WERI-Rb-1 (cell line): Measurements from ENCODE around the gene ABCB4.

Experiments
- DNase-seq: peaks from one replicate; pipeline ENCODE4 v3.0.0-alpha.2; 2020
- H3K27ac ChIP-seq: fragments of 250-450 bp; sonication (Bioruptor Pico); 2 replicates; pipeline ENCODE4 v1.5.1; 2020; ENCODE audit warnings: mild to moderate bottlenecking, moderate library complexity
- H3K27me3 ChIP-seq: fragments of 250-450 bp; sonication (Bioruptor Pico); 2 replicates; pipeline ENCODE4 v1.5.1; 2021; ENCODE audit warnings: mild to moderate bottlenecking, low read depth, moderate library complexity; ENCODE audit not compliant: insufficient read depth, severe bottlenecking
- H3K36me3 ChIP-seq: fragments of 250-450 bp; sonication (Bioruptor Pico); 2 replicates; pipeline ENCODE4 v1.5.1; 2020; ENCODE audit warnings: mild to moderate bottlenecking, moderate library complexity
- H3K4me3 ChIP-seq: 2 replicates; pipeline ENCODE4 v1.5.1; 2011; ENCODE audit warnings: low read depth, mild to moderate bottlenecking, control low read depth, low read length
- H3K9me3 ChIP-seq: fragments of 250-450 bp; sonication (Bioruptor Pico); 2 replicates; pipeline ENCODE4 v1.5.1; 2021; ENCODE audit warnings: mild to moderate bottlenecking, moderate library complexity; ENCODE audit not compliant: severe bottlenecking
- CTCF ChIP-seq: IDR thresholded peaks from 2 replicates; pipeline ENCODE4 v1.5.1; 2011; ENCODE audit warnings: low read depth, mild to moderate bottlenecking, control low read depth, inconsistent platforms, low read length

Gene ABCB4

GRCh38 chr7:87375662-87376435 lies 99.6 kb downstream of the ABCB4 start:
- no peak for TF ChIP-seq CTCF
- no peak overlapping the region for H3K27ac ChIP-seq
- no peaks in the 10 kb centered on the region for H3K9me3 ChIP-seq
- no peaks in the 10 kb centered on the region for H3K27me3 ChIP-seq
- H3K36me3 ChIP-seq, result peaks cover under 1% of the 10 kb centered on the region; the same call in 1 of the 2 replicates
- no peak for DNase-seq
- H3K4me3 ChIP-seq, result no peak overlapping the region

GRCh38 chr7:87370660-87371180 lies 104.8 kb downstream of the ABCB4 start:
- Histone ChIP-seq H3K4me3 (no peak overlapping the region), H3K9me3 (no peaks in the 10 kb centered on the region), H3K36me3 (peaks cover 4% of the 10 kb centered on the region; the same call in 1 of the 2 replicates), H3K27me3 (no peaks in the 10 kb centered on the region), H3K27ac (no peak overlapping the region)
- TF ChIP-seq CTCF, result no peak
- DNase-seq, result no peak

GRCh38 chr7:87369216-87369615 lies 106.3 kb downstream of the ABCB4 start:
- Histone ChIP-seq H3K27me3 (no peaks in the 10 kb centered on the region), H3K36me3 (peaks cover 4% of the 10 kb centered on the region; the same call in 1 of the 2 replicates), H3K9me3 (no peaks in the 10 kb centered on the region), H3K27ac (no peak overlapping the region), H3K4me3 (no peak overlapping the region)
- TF ChIP-seq CTCF, result no peak
- no peak for DNase-seq

- H3K27ac ChIP-seq, result no peak overlapping the region
- H3K36me3 ChIP-seq, result peaks cover 2% of the 10 kb centered on the region
- no peak for DNase-seq
- H3K9me3 ChIP-seq, result no peaks in the 10 kb centered on the region
- no peaks in the 10 kb centered on the region for H3K27me3 ChIP-seq
- no peak overlapping the region for H3K4me3 ChIP-seq
- no peak for TF ChIP-seq CTCF
Observed at GRCh38 chr7:87364246-87364645, 111.2 kb downstream of the ABCB4 start.

- no peaks in the 10 kb centered on the region for H3K9me3 ChIP-seq
Observed at GRCh38 chr7:87363342-87363741, 112.1 kb downstream of the ABCB4 start.

More at GRCh38 chr7:87363342-87363741, 112.1 kb downstream of the ABCB4 start:
- Histone ChIP-seq H3K36me3 (peaks cover 2% of the 10 kb centered on the region), H3K4me3 (no peak overlapping the region), H3K27me3 (no peaks in the 10 kb centered on the region), H3K27ac (no peak overlapping the region)
- no peak for DNase-seq
- TF ChIP-seq CTCF, result no peak
